ENCODE data around the gene PTH2.
A peak's percentile ranks its signal among the peaks of the same experiment; 100 is the strongest.

PTH2 gene

GRCh38 chr19:49441210-49441959 lies 18.1 kb upstream of the PTH2 start, which contains the start of gene SLC17A7:
TSS of gene SLC17A7 (minus strand) at chr19:49441527. CDS start at chr19:49441379, 148 bp downstream.
- Mint-ChIP-seq H3K27ac (peak within 1 kb of the TSS; percentile 73), H3K4me3 (peak within 1 kb of the TSS; percentile 83), H3K9me3 (no peaks in the 10 kb centered on the region), H3K4me1 (ENCODE audit: low read depth) (peaks cover 40% of the 10 kb centered on the region), H3K27me3 (ENCODE audit: low read depth) (peaks cover 60% of the 10 kb centered on the region), H3K36me3 (ENCODE audit: low read depth) (peaks cover 4% of the 10 kb centered on the region)

- H3K9me3 Mint-ChIP-seq, result no peaks in the 10 kb centered on the region
- H3K27me3 Mint-ChIP-seq (ENCODE audit: low read depth), result peaks cover 68% of the 10 kb centered on the region
- H3K4me3 Mint-ChIP-seq, result peak overlapping the region; percentile 62
- H3K27ac Mint-ChIP-seq, result no peak overlapping the region
- peaks cover 42% of the 10 kb centered on the region for H3K4me1 Mint-ChIP-seq (ENCODE audit: low read depth)
- H3K36me3 Mint-ChIP-seq (ENCODE audit: low read depth), result no peaks in the 10 kb centered on the region
These were observed 17.4 kb upstream of the PTH2 start for GRCh38 chr19:49440439-49441209.

GRCh38 chr19:49439836-49440235 lies 16.6 kb upstream of the PTH2 start:
- Mint-ChIP-seq H3K4me1 (ENCODE audit: low read depth) (peaks cover 36% of the 10 kb centered on the region), H3K9me3 (no peaks in the 10 kb centered on the region), H3K27ac (no peak overlapping the region), H3K36me3 (ENCODE audit: low read depth) (no peaks in the 10 kb centered on the region), H3K27me3 (ENCODE audit: low read depth) (peaks cover 76% of the 10 kb centered on the region), H3K4me3 (no peak overlapping the region)

- no peaks in the 10 kb centered on the region for H3K36me3 Mint-ChIP-seq (ENCODE audit: low read depth)
- no peak overlapping the region for H3K4me3 Mint-ChIP-seq
- H3K27ac Mint-ChIP-seq, result no peak overlapping the region
- peaks cover 31% of the 10 kb centered on the region for H3K4me1 Mint-ChIP-seq (ENCODE audit: low read depth)
- H3K27me3 Mint-ChIP-seq (ENCODE audit: low read depth), result peaks cover 91% of the 10 kb centered on the region
- no peaks in the 10 kb centered on the region for H3K9me3 Mint-ChIP-seq
These were observed 15.0 kb upstream of the PTH2 start for GRCh38 chr19:49438261-49438660.

- H3K4me1 Mint-ChIP-seq (ENCODE audit: low read depth), result peaks cover 26% of the 10 kb centered on the region
- no peak overlapping the region for H3K27ac Mint-ChIP-seq
- no peak overlapping the region for H3K4me3 Mint-ChIP-seq
These were observed 14.0 kb upstream of the PTH2 start for GRCh38 chr19:49437231-49437630.

GRCh38 chr19:49436381-49437017 lies 13.3 kb upstream of the PTH2 start:
- Mint-ChIP-seq H3K4me1 (ENCODE audit: low read depth) (peaks cover 19% of the 10 kb centered on the region), H3K36me3 (ENCODE audit: low read depth) (no peaks in the 10 kb centered on the region), H3K4me3 (no peak overlapping the region), H3K27me3 (ENCODE audit: low read depth) (peaks cover 94% of the 10 kb centered on the region), H3K9me3 (no peaks in the 10 kb centered on the region), H3K27ac (peak overlapping the region; percentile 11)

More at GRCh38 chr19:49437231-49437630, 14.0 kb upstream of the PTH2 start:
- Mint-ChIP-seq H3K27me3 (ENCODE audit: low read depth) (peaks cover 96% of the 10 kb centered on the region), H3K9me3 (no peaks in the 10 kb centered on the region), H3K36me3 (ENCODE audit: low read depth) (no peaks in the 10 kb centered on the region)

GRCh38 chr19:49435670-49436069 lies 12.4 kb upstream of the PTH2 start:
- no peak overlapping the region for H3K4me3 Mint-ChIP-seq
- H3K27ac Mint-ChIP-seq, result no peak overlapping the region

GRCh38 chr19:49434907-49435583 lies 11.8 kb upstream of the PTH2 start:
- Mint-ChIP-seq H3K27me3 (ENCODE audit: low read depth) (peaks cover 94% of the 10 kb centered on the region), H3K4me1 (ENCODE audit: low read depth) (peaks cover 17% of the 10 kb centered on the region), H3K4me3 (no peak overlapping the region), H3K27ac (no peak overlapping the region), H3K36me3 (ENCODE audit: low read depth) (no peaks in the 10 kb centered on the region), H3K9me3 (no peaks in the 10 kb centered on the region)

More at GRCh38 chr19:49435670-49436069, 12.4 kb upstream of the PTH2 start:
- Mint-ChIP-seq H3K9me3 (no peaks in the 10 kb centered on the region), H3K36me3 (ENCODE audit: low read depth) (no peaks in the 10 kb centered on the region), H3K27me3 (ENCODE audit: low read depth) (peaks cover 94% of the 10 kb centered on the region), H3K4me1 (ENCODE audit: low read depth) (peaks cover 18% of the 10 kb centered on the region)

- Mint-ChIP-seq H3K4me1 (ENCODE audit: low read depth) (peaks cover 22% of the 10 kb centered on the region), H3K27me3 (ENCODE audit: low read depth) (peaks cover 94% of the 10 kb centered on the region), H3K4me3 (no peak overlapping the region), H3K27ac (no peak overlapping the region), H3K36me3 (ENCODE audit: low read depth) (peaks cover 2% of the 10 kb centered on the region), H3K9me3 (no peaks in the 10 kb centered on the region)
These were observed 10.1 kb upstream of the PTH2 start for GRCh38 chr19:49433240-49433901.

- Mint-ChIP-seq H3K9me3 (no peaks in the 10 kb centered on the region), H3K4me1 (ENCODE audit: low read depth) (peaks cover 24% of the 10 kb centered on the region), H3K27ac (no peak overlapping the region), H3K36me3 (ENCODE audit: low read depth) (peaks cover 2% of the 10 kb centered on the region), H3K4me3 (no peak overlapping the region), H3K27me3 (ENCODE audit: low read depth) (peaks cover 94% of the 10 kb centered on the region)
These were observed 9.2 kb upstream of the PTH2 start for GRCh38 chr19:49432141-49433073.

GRCh38 chr19:49431330-49431749 lies 8.1 kb upstream of the PTH2 start:
- peaks cover 96% of the 10 kb centered on the region for H3K27me3 Mint-ChIP-seq (ENCODE audit: low read depth)
- peaks cover 30% of the 10 kb centered on the region for H3K4me1 Mint-ChIP-seq (ENCODE audit: low read depth)
- no peak overlapping the region for H3K4me3 Mint-ChIP-seq
- H3K9me3 Mint-ChIP-seq, result no peaks in the 10 kb centered on the region
- H3K36me3 Mint-ChIP-seq (ENCODE audit: low read depth), result peaks cover 6% of the 10 kb centered on the region
- H3K27ac Mint-ChIP-seq, result no peak overlapping the region

- Mint-ChIP-seq H3K4me1 (ENCODE audit: low read depth) (peaks cover 29% of the 10 kb centered on the region), H3K4me3 (no peak overlapping the region), H3K36me3 (ENCODE audit: low read depth) (peaks cover 6% of the 10 kb centered on the region), H3K27ac (no peak overlapping the region), H3K27me3 (ENCODE audit: low read depth) (peaks cover 96% of the 10 kb centered on the region), H3K9me3 (no peaks in the 10 kb centered on the region)
These were observed 7.6 kb upstream of the PTH2 start for GRCh38 chr19:49430678-49431329.

Measured in T-helper 1 cell treated with Interleukin-12 subunit alpha and Interleukin-12 subunit beta and Interleukin-4 antibody, amounts not matched to agents 30 μg/mL and 1 μg/mL, for 36 hours (primary cell).